GM12878 (cell line): ENCODE results near the gene NMRK2. TPM values are rescaled to one million over a fixed set of nuclear protein-coding genes. Genes with fewer than 3 reads are reported as not detected.

Source experiments
- ATAC-seq: fragments of 200-7000 bp; cut with Tn5 transposase; 3 replicates; pipeline ENCODE4 v1.9.1; 2020; ENCODE audit warnings: mild to moderate bottlenecking, moderate library complexity
- BruUV-seq: library from RNA; stranded (reverse); fragments of 400-500 nt; replicated peaks from 2 replicates; lab custom pipeline; 2021; lab: Mats Ljungman, UMichigan
- CTCF ChIA-PET: fragments of 300-600 bp; sonication (Branson Sonifier 250); formaldehyde crosslinking; extraction: SDS; loops from one replicate; lab custom pipeline; 2021; ENCODE audit warnings: inconsistent platforms; lab: Yijun Ruan, JAX
- POLR2A ChIA-PET: fragments of 350-600 bp; formaldehyde crosslinking; extraction: SDS; loops from one replicate; lab custom pipeline; 2021; ENCODE audit warnings: inconsistent platforms; lab: Charles Lee
- RAD21 ChIA-PET: fragments of 300-600 bp; sonication (Branson Sonifier 250); formaldehyde crosslinking; loops from one replicate; lab custom pipeline; 2023; ENCODE audit warnings: antibody characterized with exemption; ENCODE audit not compliant: unreplicated experiment; lab: Charles Lee
- SMC1A ChIA-PET: fragments of 300-600 bp; sonication (Branson Sonifier 250); formaldehyde crosslinking; loops from one replicate; lab custom pipeline; 2023; ENCODE audit not compliant: unreplicated experiment, uncharacterized antibody; lab: Charles Lee
- DNase-seq: peaks from one replicate; pipeline ENCODE4 v3.0.0-alpha.2; 2011; ENCODE audit warnings: low read depth, low spot score
- FAIRE-seq: peaks from 3 replicates; lab custom pipeline; 2011; peaks lifted over from hg19 to GRCh38; lab: Jason Lieb, UNC
- H2AFZ ChIP-seq: 2 replicates; pipeline ENCODE4 v1.6.0; 2011; ENCODE audit warnings: low read depth, low read length, control low read depth; ENCODE audit not compliant: control insufficient read depth
- H3K27ac ChIP-seq: 2 replicates; pipeline ENCODE4 v1.5.1; 2011; ENCODE audit warnings: control low read depth; ENCODE audit not compliant: control insufficient read depth, insufficient read depth
- H3K27me3 ChIP-seq, 2 experiments: replicated peaks in 1 of 2; 2 replicates each; pipeline versions ENCODE4 v1.6.0 to v1.6.1; 2011; ENCODE audit warnings: low read length in 1 of 2; ENCODE audit not compliant: control insufficient read depth in 2 of 2, insufficient read depth in 2 of 2
- H3K36me3 ChIP-seq, 2 experiments: 2 replicates each; pipeline ENCODE4 v1.5.1; 2011; ENCODE audit warnings: low read length in 1 of 2; ENCODE audit not compliant: control insufficient read depth in 2 of 2, insufficient read depth in 2 of 2
- H3K4me1 ChIP-seq: 2 replicates; pipeline ENCODE4 v1.6.1; 2011; ENCODE audit warnings: mild to moderate bottlenecking, low read length, moderate library complexity, mixed read lengths; ENCODE audit not compliant: control insufficient read depth, insufficient read depth
- H3K4me2 ChIP-seq: 2 replicates; pipeline ENCODE4 v1.6.0; 2011; ENCODE audit warnings: control low read depth; ENCODE audit not compliant: control insufficient read depth, insufficient read depth
- H3K4me3 ChIP-seq: fragments of 200-600 bp; sonication (generic); 2 replicates; pipeline ENCODE4 v1.5.1; 2016
- H3K79me2 ChIP-seq: 2 replicates; pipeline ENCODE4 v1.6.0; 2011; ENCODE audit warnings: low read length; ENCODE audit not compliant: control insufficient read depth, insufficient read depth
- H3K9ac ChIP-seq: 2 replicates; pipeline ENCODE4 v1.8.0; 2011; ENCODE audit warnings: low read length, control low read depth, mixed read lengths; ENCODE audit not compliant: control insufficient read depth, insufficient read depth
- H3K9me3 ChIP-seq: replicated peaks from 3 replicates; pipeline ENCODE4 v1.5.1; 2011; ENCODE audit warnings: mild to moderate bottlenecking, low read length; ENCODE audit not compliant: control insufficient read depth, insufficient read depth
- H4K20me1 ChIP-seq: 2 replicates; pipeline ENCODE4 v1.6.0; 2011; ENCODE audit not compliant: control insufficient read depth, insufficient read depth
- CBX5 ChIP-seq: sonication (generic); IDR thresholded peaks from 2 replicates; pipeline ENCODE4 v1.6.1; 2016; ENCODE audit warnings: low read depth, moderate library complexity, mild to moderate bottlenecking, inconsistent platforms
- EGR1 ChIP-seq, 2 experiments: IDR thresholded peaks; 1 replicate in 1 of 2; 2 replicates in 1 of 2; pipeline ENCODE4 v1.6.1; 2011 to 2012; ENCODE audit warnings: low read depth in 2 of 2, low read length in 2 of 2, borderline replicate concordance in 1 of 2, mild to moderate bottlenecking in 1 of 2, moderate library complexity in 1 of 2
- GABPA ChIP-seq: IDR thresholded peaks from 2 replicates; pipeline ENCODE4 v1.6.1; 2014; ENCODE audit warnings: antibody characterized with exemption, low read depth, mild to moderate bottlenecking, inconsistent platforms
- WGBS: methylation state at CpG from one replicate; pipeline ENCODE4 v1.1.6; 2016; ENCODE audit warnings: low lambda C conversion rate; ENCODE audit not compliant: insufficient replicate concordance, insufficient coverage; ENCODE audit errors: missing lambda C conversion rate; 5-methylcytosine and 5-hydroxymethylcytosine counted together
- in situ Hi-C: fragments of 300-500 bp; cut with MboI; formaldehyde crosslinking; loops from 9 replicates; pipeline ENCODE4 v1.14.3; 2018; ENCODE audit warnings: mixed read lengths
- intact Hi-C: fragments of 100-400 bp; cut with micrococcal nuclease; formaldehyde crosslinking; loops from one replicate; pipeline ENCODE4 v1.14.2; 2022; ENCODE audit not compliant: unreplicated experiment
- polyA plus RNA-seq, 11 experiments: library from polyadenylated mRNA; depleted of rRNA in 4 of 11; unstranded in 6 of 11; stranded (reverse) in 5 of 11; fragments of >200 nt; fragmentation: Nextera tagmentation in 4 of 11; fragmentation: Illumina TruSeq in 1 of 11; extraction: Ambion mirVana in 4 of 11; extraction: Trizol in 1 of 11; gene quantifications; 1 replicate in 1 of 11; 2 replicates in 10 of 11; pipeline versions ENCODE4 v1.2.1 to v1.2.3, GENCODE V29; 2011 to 2016; ENCODE audit warnings: inconsistent platforms in 2 of 11, missing spikeins in 2 of 11, low read depth in 1 of 11
- total RNA-seq, 4 experiments: library from RNA; depleted of rRNA in 3 of 4; stranded (reverse); fragments of >200 nt in 3 of 4; fragmentation: Illumina TruSeq in 1 of 4; extraction: Trizol in 1 of 4; gene quantifications; 2 replicates each; pipeline versions ENCODE4 v1.2.1 to v1.2.3, GENCODE V29; 2013 to 2021
- TF ChIP-seq, protein P1 (sequence below): IDR thresholded peaks from 2 replicates; pipeline ENCODE4 v1.6.1; 2011; ENCODE audit warnings: borderline replicate concordance, low read depth, mild to moderate bottlenecking, moderate library complexity, mixed read lengths, low read length; ENCODE audit not compliant: insufficient read depth; ENCODE audit errors: extremely low read length
- TF ChIP-seq, protein P2 (sequence below): fragments of 450-650 bp; IDR thresholded peaks from 2 replicates; pipeline ENCODE4 v1.6.1; 2017; ENCODE audit warnings: borderline replicate concordance

Gene NMRK2
- total and polyA plus RNA-seq, 10 of the 15 experiments (the other 5 are each of a cell fraction or from before 2014, with no cell fraction given), result 0.14 to 0.15 TPM; not detected in 8

DNA sequence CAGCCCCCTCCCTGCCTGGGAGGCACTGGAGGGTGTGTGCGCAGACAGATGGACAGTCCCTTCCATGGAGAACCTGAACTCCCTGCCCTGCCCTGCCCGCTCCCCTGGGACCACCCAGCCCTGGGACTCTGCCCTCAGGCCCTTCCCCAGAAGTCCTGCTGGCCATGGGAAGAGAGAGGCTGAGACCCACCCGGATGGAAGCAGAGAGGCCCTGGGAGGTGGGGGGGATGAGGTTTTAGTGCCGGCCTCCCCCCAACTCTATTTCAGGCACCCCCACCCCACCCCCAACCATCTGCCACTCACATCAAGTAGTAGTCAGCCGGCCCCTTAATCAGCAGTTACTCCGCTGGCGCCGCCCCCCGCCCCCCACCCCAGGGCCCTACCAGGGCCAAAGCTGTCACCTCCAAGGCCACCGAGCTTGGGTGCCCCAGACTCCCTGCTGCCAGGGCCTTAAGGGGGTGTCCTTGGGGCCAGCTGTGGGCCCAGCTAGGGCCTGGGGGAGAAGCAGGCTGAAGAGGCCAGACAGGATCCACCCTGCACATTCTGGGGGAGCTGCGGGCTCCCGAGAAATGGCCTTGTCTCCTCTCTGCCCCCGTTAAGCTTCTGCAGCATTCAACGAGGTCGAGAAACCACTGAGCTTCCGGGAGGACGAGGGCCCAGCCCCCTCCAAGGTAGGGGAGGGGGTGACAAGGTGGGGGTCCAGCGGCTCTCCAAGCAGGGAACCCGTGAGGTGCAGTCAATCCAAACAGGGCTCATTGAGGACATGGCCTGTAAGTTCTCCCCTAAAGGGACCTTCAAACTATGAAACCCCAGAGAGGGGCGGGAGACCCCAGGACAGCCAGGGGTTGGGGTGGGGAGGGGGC is 17.4 kb downstream of the NMRK2 start:
- WGBS, result 29% methylated on average over 18 of the region's 20 CpGs
- H3K36me3 ChIP-seq, result no peaks in the 10 kb centered on the region
- H3K79me2 ChIP-seq, result no peaks in the 10 kb centered on the region
- H2AFZ ChIP-seq, result no peak overlapping the region
- in situ Hi-C loops, result no loop called here
- ChIA-PET POLR2A (no interaction called here), SMC1A (no interaction called here), RAD21 (no interaction called here), CTCF (no interaction called here)
- DNase-seq (no peak), ATAC-seq (no peak), FAIRE-seq (no peak)
- no peaks in the 10 kb centered on the region for H4K20me1 ChIP-seq
- no peaks in the 10 kb centered on the region for H3K4me1 ChIP-seq
- no TSS peak for BruUV-seq
- H3K4me3 ChIP-seq, result no peak overlapping the region
- TF ChIP-seq, protein P1, sequence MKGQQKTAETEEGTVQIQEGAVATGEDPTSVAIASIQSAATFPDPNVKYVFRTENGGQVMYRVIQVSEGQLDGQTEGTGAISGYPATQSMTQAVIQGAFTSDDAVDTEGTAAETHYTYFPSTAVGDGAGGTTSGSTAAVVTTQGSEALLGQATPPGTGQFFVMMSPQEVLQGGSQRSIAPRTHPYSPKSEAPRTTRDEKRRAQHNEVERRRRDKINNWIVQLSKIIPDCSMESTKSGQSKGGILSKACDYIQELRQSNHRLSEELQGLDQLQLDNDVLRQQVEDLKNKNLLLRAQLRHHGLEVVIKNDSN, result no peak
- no peak for TF ChIP-seq GABPA
- TF ChIP-seq EGR1 (IDR thresholded peaks at IDR 0.05; ENCODE audit: borderline replicate concordance in 1 of 2, low read depth in 2 of 2, low read length in 2 of 2), result no peak
- TF ChIP-seq, protein P2, sequence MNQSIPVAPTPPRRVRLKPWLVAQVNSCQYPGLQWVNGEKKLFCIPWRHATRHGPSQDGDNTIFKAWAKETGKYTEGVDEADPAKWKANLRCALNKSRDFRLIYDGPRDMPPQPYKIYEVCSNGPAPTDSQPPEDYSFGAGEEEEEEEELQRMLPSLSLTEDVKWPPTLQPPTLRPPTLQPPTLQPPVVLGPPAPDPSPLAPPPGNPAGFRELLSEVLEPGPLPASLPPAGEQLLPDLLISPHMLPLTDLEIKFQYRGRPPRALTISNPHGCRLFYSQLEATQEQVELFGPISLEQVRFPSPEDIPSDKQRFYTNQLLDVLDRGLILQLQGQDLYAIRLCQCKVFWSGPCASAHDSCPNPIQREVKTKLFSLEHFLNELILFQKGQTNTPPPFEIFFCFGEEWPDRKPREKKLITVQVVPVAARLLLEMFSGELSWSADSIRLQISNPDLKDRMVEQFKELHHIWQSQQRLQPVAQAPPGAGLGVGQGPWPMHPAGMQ, result no peak
- TF ChIP-seq CBX5, result no peak
- H3K27ac ChIP-seq, result no peak overlapping the region
- no peaks in the 10 kb centered on the region for H3K9me3 ChIP-seq
- H3K27me3 ChIP-seq, result no peaks in the 10 kb centered on the region
- intact Hi-C loops, result no loop called here
- no peak overlapping the region for H3K4me2 ChIP-seq
- H3K9ac ChIP-seq, result no peak overlapping the region
